HepG2 (cell line): Measurements from ENCODE around the gene PTAFR. TPM values are rescaled to one million over a fixed set of nuclear protein-coding genes. Genes with fewer than 3 reads are reported as not detected.

Experiments used
- ATAC-seq: fragments of 200-7000 bp; cut with Tn5 transposase; 3 replicates; pipeline ENCODE4 v1.9.1; 2020; ENCODE audit warnings: mild to moderate bottlenecking, moderate library complexity
- BruUV-seq: library from RNA; stranded (reverse); fragments of 400-500 nt; replicated peaks from 2 replicates; lab custom pipeline; 2021; lab: Mats Ljungman, UMichigan
- CTCF ChIA-PET: fragments of 300-600 bp; formaldehyde crosslinking; extraction: SDS; loops from one replicate; lab custom pipeline; 2021; ENCODE audit warnings: low total read pairs, inconsistent platforms, low intra/inter-chr PET ratio; lab: Yijun Ruan, JAX
- POLR2A ChIA-PET: fragments of 350-600 bp; sonication (Branson Sonifier 250); formaldehyde crosslinking; loops from one replicate; lab custom pipeline; 2020; ENCODE audit warnings: antibody characterized with exemption, inconsistent platforms; lab: Yijun Ruan, JAX
- DNase-seq: peaks from one replicate; pipeline ENCODE4 v3.0.0-alpha.2; 2015; ENCODE audit warnings: low spot score
- FAIRE-seq: peaks from 3 replicates; lab custom pipeline; 2011; peaks lifted over from hg19 to GRCh38; lab: Jason Lieb, UNC
- H2AFZ ChIP-seq: one replicate; pipeline ENCODE4 v1.6.1; 2011; ENCODE audit warnings: low read length, inconsistent platforms
- H3K27ac ChIP-seq: fragments of 300-600 bp; 3 replicates; pipeline ENCODE4 v1.8.0; 2011; ENCODE audit warnings: mixed run types, mild to moderate bottlenecking, mixed read lengths, low read length, inconsistent platforms; ENCODE audit not compliant: insufficient read depth; ENCODE audit errors: extremely low read length
- H3K27me3 ChIP-seq, 2 experiments: fragments of 200-600 bp in 1 of 2; 2 replicates in 1 of 2; 3 replicates in 1 of 2; pipeline versions ENCODE4 v1.6.0 to v1.8.0; 2011; ENCODE audit warnings: low read length in 2 of 2, mild to moderate bottlenecking in 2 of 2, moderate library complexity in 2 of 2, inconsistent platforms in 1 of 2; ENCODE audit not compliant: insufficient read depth in 2 of 2, control insufficient read depth in 1 of 2
- H3K36me3 ChIP-seq, 2 experiments: fragments of 200-600 bp in 1 of 2; replicated peaks in 1 of 2; 2 replicates in 1 of 2; 3 replicates in 1 of 2; pipeline versions ENCODE4 v1.5.1 to v1.8.0; 2011; ENCODE audit warnings: low read length in 2 of 2, inconsistent platforms in 1 of 2; ENCODE audit not compliant: insufficient read depth in 2 of 2, control insufficient read depth in 1 of 2
- H3K4me1 ChIP-seq: 2 replicates; pipeline ENCODE4 v1.5.1; 2012; ENCODE audit warnings: low read length, inconsistent platforms; ENCODE audit not compliant: insufficient read depth
- H3K4me2 ChIP-seq: 2 replicates; pipeline ENCODE4 v1.6.0; 2011; ENCODE audit warnings: low read depth, low read length, inconsistent platforms
- H3K4me3 ChIP-seq, 3 experiments: fragments of 200-600 bp in 1 of 3; sonication (generic), shearing (Covaris generic) in 1 of 3; replicated peaks in 1 of 3; 2 replicates each; pipeline ENCODE4 v1.5.1; 2011 to 2016; ENCODE audit warnings: low read length in 3 of 3, inconsistent platforms in 2 of 3, low read depth in 2 of 3, mild to moderate bottlenecking in 2 of 3, control low read depth in 1 of 3, mixed read lengths in 1 of 3; ENCODE audit not compliant: insufficient read depth in 1 of 3
- H3K79me2 ChIP-seq: one replicate; pipeline ENCODE4 v1.6.1; 2011; ENCODE audit warnings: low read length, inconsistent platforms; ENCODE audit not compliant: insufficient read depth
- H3K9ac ChIP-seq: 2 replicates; pipeline ENCODE4 v1.6.0; 2011; ENCODE audit warnings: mild to moderate bottlenecking, low read depth, low read length, inconsistent platforms; ENCODE audit not compliant: insufficient read depth
- H3K9me3 ChIP-seq: 2 replicates; pipeline ENCODE4 v1.5.1; 2012; ENCODE audit warnings: mild to moderate bottlenecking, low read length
- H4K20me1 ChIP-seq: 2 replicates; pipeline ENCODE4 v1.6.0; 2011; ENCODE audit warnings: inconsistent platforms, mild to moderate bottlenecking, low read length, moderate library complexity; ENCODE audit not compliant: insufficient read depth
- DMAP1 ChIP-seq: IDR thresholded peaks from 2 replicates; pipeline ENCODE4 v1.6.1; 2016
- MBNL3 ChIP-seq: fragments of 250-450 bp; sonication (Bioruptor Pico); conservative IDR thresholded peaks from 2 replicates; pipeline ENCODE4 v1.8.0; 2022; ENCODE audit warnings: mild to moderate bottlenecking, inconsistent platforms
- MLX ChIP-seq: IDR thresholded peaks from 2 replicates; pipeline ENCODE4 v1.6.1; 2016
- TCF12 ChIP-seq, 2 experiments: fragments of 450-650 bp in 1 of 2; sonication (generic) in 1 of 2; formaldehyde crosslinking in 1 of 2; IDR thresholded peaks; 2 replicates each; pipeline versions ENCODE4 v1.6.1 to v1.8.0; 2017 to 2022; ENCODE audit warnings: antibody characterized with exemption in 1 of 2, mild to moderate bottlenecking in 1 of 2, missing genetic modification reagents in 1 of 2, moderate library complexity in 1 of 2
- ZBTB8A ChIP-seq: sonication (generic); formaldehyde crosslinking; IDR thresholded peaks from 2 replicates; pipeline ENCODE4 v1.4.0; 2020; ENCODE audit warnings: mild to moderate bottlenecking, low read depth, missing genetic modification reagents, borderline replicate concordance
- ZNF44 ChIP-seq: sonication (generic); formaldehyde crosslinking; IDR thresholded peaks from 2 replicates; pipeline ENCODE4 v1.5.1; 2020; ENCODE audit warnings: mild to moderate bottlenecking, missing genetic modification reagents
- ZNF569 ChIP-seq: sonication (generic); formaldehyde crosslinking; IDR thresholded peaks from 2 replicates; pipeline ENCODE4 v1.5.0; 2020; ENCODE audit warnings: mild to moderate bottlenecking, missing genetic modification reagents, moderate library complexity, borderline replicate concordance
- ZNF775 ChIP-seq: sonication (generic); formaldehyde crosslinking; IDR thresholded peaks from 2 replicates; pipeline ENCODE4 v1.4.0; 2020; ENCODE audit warnings: missing genetic modification reagents, mild to moderate bottlenecking, moderate library complexity, borderline replicate concordance
- WGBS: methylation state at CpG from one replicate; pipeline ENCODE4 v1.1.6; 2017; ENCODE audit warnings: low lambda C conversion rate; 5-methylcytosine and 5-hydroxymethylcytosine counted together
- in situ Hi-C: cut with HindIII; loops from 2 replicates; pipeline ENCODE4 v1.10.0; 2017; ENCODE audit warnings: low pct_unique_long_range_greater_than_20kb; ENCODE audit not compliant: extremely low pct_ligation_motif_present
- intact Hi-C: fragments of 100-400 bp; cut with micrococcal nuclease; formaldehyde crosslinking; loops from one replicate; pipeline ENCODE4 v1.10.0; 2022; ENCODE audit not compliant: unreplicated experiment
- polyA plus RNA-seq, 8 experiments: library from polyadenylated mRNA; depleted of rRNA in 3 of 8; stranded (reverse) in 7 of 8; unstranded in 1 of 8; fragments of >200 nt; fragmentation: Illumina TruSeq in 4 of 8; extraction: Trizol in 4 of 8; gene quantifications; 2 replicates each; pipeline versions ENCODE4 v1.2.1 to v1.2.3, GENCODE V29; 2011 to 2016; ENCODE audit warnings: low read depth in 4 of 8, missing spikeins in 1 of 8, mixed read lengths in 1 of 8; ENCODE audit not compliant: insufficient read depth in 1 of 8
- total RNA-seq, 5 experiments: library from RNA; depleted of rRNA; stranded (reverse); fragments of >200 nt; fragmentation: Illumina TruSeq; extraction: Trizol; gene quantifications; 2 replicates each; pipeline ENCODE4 v1.2.3, GENCODE V29; 2016; ENCODE audit warnings: low read depth in 1 of 5
- TF ChIP-seq, protein P1 (sequence below): sonication (generic); formaldehyde crosslinking; IDR thresholded peaks from 2 replicates; pipeline ENCODE4 v1.5.1; 2020; ENCODE audit warnings: missing genetic modification reagents, mild to moderate bottlenecking, borderline replicate concordance

PTAFR gene
- total and polyA plus RNA-seq, 2 of the 13 experiments (the other 11 are each of a cell fraction or from before 2014, with no cell fraction given), result 0.27 to 24.0 TPM

- no TSS peak for BruUV-seq
- TF ChIP-seq MBNL3 (CRISPR knock-in tag) (no peak), MLX (no peak)
- no peaks in the 10 kb centered on the region for H3K9me3 ChIP-seq
- in situ Hi-C loops (no loop called here), intact Hi-C loops (no loop called here)
- no peak overlapping the region for H3K4me2 ChIP-seq
- no peak overlapping the region for H3K4me3 ChIP-seq
- ChIA-PET POLR2A (no interaction called here), CTCF (no interaction called here)
- no peaks in the 10 kb centered on the region for H4K20me1 ChIP-seq
- 59% methylated on average over 1 of the region's 1 CpG for WGBS
- H3K27me3 ChIP-seq, result no peaks in the 10 kb centered on the region
- ATAC-seq (no peak), DNase-seq (no peak), FAIRE-seq (no peak)
- no peaks in the 10 kb centered on the region for H3K79me2 ChIP-seq
- no peak overlapping the region for H2AFZ ChIP-seq
- no peaks in the 10 kb centered on the region for H3K36me3 ChIP-seq
- H3K27ac ChIP-seq, result no peak overlapping the region
- H3K4me1 ChIP-seq, result no peaks in the 10 kb centered on the region
- H3K9ac ChIP-seq, result no peak overlapping the region
Measured at GRCh38 chr1:28185071-28185470, 8.6 kb upstream of the PTAFR start.

GRCh38 chr1:28180306-28181305, 4.1 kb upstream of the PTAFR start:
- WGBS, result 57% methylated on average over 12 of the region's 12 CpGs
- H4K20me1 ChIP-seq, result no peaks in the 10 kb centered on the region
- ChIA-PET CTCF (no interaction called here), POLR2A (no interaction called here)
- TF ChIP-seq ZNF775 (CRISPR knock-in tag) (no peak), ZNF44 (CRISPR knock-in tag) (no peak), DMAP1 (CRISPR knock-in tag) (no peak), TCF12 (IDR thresholded peaks at IDR 0.05) (no peak), TCF12 (CRISPR knock-in tag; IDR thresholded peaks at IDR 0.05) (no peak), ZNF569 (CRISPR knock-in tag) (no peak), ZBTB8A (CRISPR knock-in tag) (no peak)
- TF ChIP-seq, protein P1, sequence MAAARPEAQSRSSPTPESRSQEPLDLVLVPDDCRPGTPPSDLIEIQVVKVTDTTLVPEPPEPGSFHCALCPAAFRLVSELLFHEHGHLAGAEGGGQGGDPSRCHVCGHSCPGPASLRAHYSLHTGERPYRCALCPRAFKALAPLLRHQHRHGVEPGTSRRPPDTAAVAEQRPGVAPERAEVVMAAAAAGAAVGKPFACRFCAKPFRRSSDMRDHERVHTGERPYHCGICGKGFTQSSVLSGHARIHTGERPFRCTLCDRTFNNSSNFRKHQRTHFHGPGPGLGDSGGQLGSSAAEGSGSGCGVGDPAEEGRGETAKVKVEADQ, result no peak
- H3K27ac ChIP-seq, result no peak overlapping the region
- ATAC-seq, result no peak
- H2AFZ ChIP-seq, result no peak overlapping the region
- DNase-seq, result no peak
- in situ Hi-C loops (no loop called here), intact Hi-C loops (no loop called here)
- H3K27me3 ChIP-seq, result peaks cover 2 to 11% of the 10 kb centered on the region in 2 experiments; a peak in 2 of 5 replicates
- no TSS peak for BruUV-seq
- no peaks in the 10 kb centered on the region for H3K79me2 ChIP-seq
- no peak for FAIRE-seq
- no peak overlapping the region for H3K4me2 ChIP-seq
- no peaks in the 10 kb centered on the region for H3K36me3 ChIP-seq
- no peak overlapping the region for H3K4me3 ChIP-seq
- no peaks in the 10 kb centered on the region for H3K4me1 ChIP-seq
- H3K9me3 ChIP-seq, result no peaks in the 10 kb centered on the region
- H3K9ac ChIP-seq, result no peak overlapping the region
